ENCODE results near the gene TAB2. TPM values are rescaled to one million over a fixed set of nuclear protein-coding genes. Genes with fewer than 3 reads are reported as not detected.

TAB2 gene
- total RNA-seq, 2 donors from 2014 or later: 25.7 to 26.2 TPM

DNA sequence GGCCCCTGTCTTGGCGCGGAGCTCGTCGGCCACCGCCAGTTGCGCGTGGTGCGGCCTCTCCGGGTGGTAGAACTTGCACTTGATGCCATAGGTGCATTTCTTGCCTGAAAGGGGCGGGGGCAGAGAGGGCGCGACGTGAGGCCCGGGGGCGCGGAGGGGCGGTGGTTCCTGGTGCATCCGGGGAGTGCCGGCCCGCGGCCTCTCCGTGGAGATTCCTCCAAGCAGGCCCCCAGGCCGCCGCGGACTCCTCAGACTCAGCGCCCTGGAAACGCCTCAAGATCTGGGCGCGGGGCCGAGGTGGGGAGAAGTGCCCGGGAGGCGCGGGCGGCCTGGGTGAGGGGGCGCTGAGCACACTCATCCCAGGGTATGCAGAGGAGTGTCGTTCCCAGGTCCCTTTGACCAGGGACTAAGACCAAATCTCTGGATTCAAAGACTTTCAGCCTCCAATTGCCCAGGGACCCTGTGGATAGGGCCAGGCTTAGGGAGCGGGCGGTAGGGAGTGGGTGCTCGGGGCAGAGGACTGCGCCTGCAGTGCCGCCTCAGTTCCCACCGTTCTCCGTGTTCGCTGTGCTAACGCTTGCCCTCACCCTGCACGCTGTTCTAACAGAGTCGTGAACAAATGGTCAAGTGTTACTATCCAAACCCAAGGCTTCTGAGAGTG is 134.0 kb downstream of the TAB2 start:
- peaks cover 44% of the 10 kb centered on the region for H3K4me1 ChIP-seq
- no peak for DNase-seq

GRCh38 chr6:149452037-149452939 is 134.8 kb downstream of the TAB2 start:
- WGBS, 2 donors: 72 to 75% methylated on average over 8 to 12 of the region's 13 CpGs
- DNase-seq (peak in 1 of 4 donors; percentile 23), ATAC-seq (no peak)
- H3K27ac ChIP-seq: no peak overlapping the region
- no peaks in the 10 kb centered on the region for H3K9me3 ChIP-seq
- no peak overlapping the region for H3K4me3 ChIP-seq
- no peaks in the 10 kb centered on the region for H3K36me3 ChIP-seq (replicated peaks in 1 of 2; ENCODE audit: insufficient read depth in 1 of 2, low read depth in 2 of 2)
- H3K4me1 ChIP-seq: peaks cover 44% of the 10 kb centered on the region
- H3K27me3 ChIP-seq: no peaks in the 10 kb centered on the region
- intact Hi-C loops (cut with DNase I): no loop called here
- no peak for TF ChIP-seq POLR2A (IDR thresholded peaks at IDR 0.05)
- TF ChIP-seq, protein P1, sequence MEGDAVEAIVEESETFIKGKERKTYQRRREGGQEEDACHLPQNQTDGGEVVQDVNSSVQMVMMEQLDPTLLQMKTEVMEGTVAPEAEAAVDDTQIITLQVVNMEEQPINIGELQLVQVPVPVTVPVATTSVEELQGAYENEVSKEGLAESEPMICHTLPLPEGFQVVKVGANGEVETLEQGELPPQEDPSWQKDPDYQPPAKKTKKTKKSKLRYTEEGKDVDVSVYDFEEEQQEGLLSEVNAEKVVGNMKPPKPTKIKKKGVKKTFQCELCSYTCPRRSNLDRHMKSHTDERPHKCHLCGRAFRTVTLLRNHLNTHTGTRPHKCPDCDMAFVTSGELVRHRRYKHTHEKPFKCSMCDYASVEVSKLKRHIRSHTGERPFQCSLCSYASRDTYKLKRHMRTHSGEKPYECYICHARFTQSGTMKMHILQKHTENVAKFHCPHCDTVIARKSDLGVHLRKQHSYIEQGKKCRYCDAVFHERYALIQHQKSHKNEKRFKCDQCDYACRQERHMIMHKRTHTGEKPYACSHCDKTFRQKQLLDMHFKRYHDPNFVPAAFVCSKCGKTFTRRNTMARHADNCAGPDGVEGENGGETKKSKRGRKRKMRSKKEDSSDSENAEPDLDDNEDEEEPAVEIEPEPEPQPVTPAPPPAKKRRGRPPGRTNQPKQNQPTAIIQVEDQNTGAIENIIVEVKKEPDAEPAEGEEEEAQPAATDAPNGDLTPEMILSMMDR (IDR thresholded peaks at IDR 0.05): no peak

More for the DNA sequence above, 134.0 kb downstream of the TAB2 start:
- Histone ChIP-seq H3K27me3 (no peaks in the 10 kb centered on the region), H3K4me3 (peak overlapping the region in 1 of 2 donors; percentile 9), H3K9me3 (no peaks in the 10 kb centered on the region), H3K27ac (no peak overlapping the region), H3K36me3 (replicated peaks in 1 of 2; ENCODE audit: insufficient read depth in 1 of 2, low read depth in 2 of 2) (no peaks in the 10 kb centered on the region)
- intact Hi-C loops (cut with DNase I): no loop called here
- 79 to 96% methylated on average over 17 to 23 of the region's 47 CpGs for WGBS, 2 donors
- no peak for ATAC-seq
- TF ChIP-seq, protein P1 (IDR thresholded peaks at IDR 0.05): no peak
- no peak for TF ChIP-seq POLR2A (IDR thresholded peaks at IDR 0.05)

GRCh38 chr6:149453597-149454345 is 136.3 kb downstream of the TAB2 start:
- no peaks in the 10 kb centered on the region for H3K9me3 ChIP-seq
- no peaks in the 10 kb centered on the region for H3K36me3 ChIP-seq (replicated peaks in 1 of 2; ENCODE audit: insufficient read depth in 1 of 2, low read depth in 2 of 2)
- H3K4me1 ChIP-seq: peaks cover 44% of the 10 kb centered on the region
- H3K27me3 ChIP-seq: no peaks in the 10 kb centered on the region
- H3K4me3 ChIP-seq: no peak overlapping the region
- 75 to 77% methylated on average over 6 of the region's 6 CpGs for WGBS, 2 donors
- intact Hi-C loops (cut with DNase I): no loop called here
- TF ChIP-seq POLR2A (IDR thresholded peaks at IDR 0.05): no peak
- TF ChIP-seq, protein P1 (IDR thresholded peaks at IDR 0.05): no peak
- ATAC-seq: no peak
- no peak for DNase-seq
- H3K27ac ChIP-seq: peak overlapping the region; percentile 3 to 72 (median 66)

DNA sequence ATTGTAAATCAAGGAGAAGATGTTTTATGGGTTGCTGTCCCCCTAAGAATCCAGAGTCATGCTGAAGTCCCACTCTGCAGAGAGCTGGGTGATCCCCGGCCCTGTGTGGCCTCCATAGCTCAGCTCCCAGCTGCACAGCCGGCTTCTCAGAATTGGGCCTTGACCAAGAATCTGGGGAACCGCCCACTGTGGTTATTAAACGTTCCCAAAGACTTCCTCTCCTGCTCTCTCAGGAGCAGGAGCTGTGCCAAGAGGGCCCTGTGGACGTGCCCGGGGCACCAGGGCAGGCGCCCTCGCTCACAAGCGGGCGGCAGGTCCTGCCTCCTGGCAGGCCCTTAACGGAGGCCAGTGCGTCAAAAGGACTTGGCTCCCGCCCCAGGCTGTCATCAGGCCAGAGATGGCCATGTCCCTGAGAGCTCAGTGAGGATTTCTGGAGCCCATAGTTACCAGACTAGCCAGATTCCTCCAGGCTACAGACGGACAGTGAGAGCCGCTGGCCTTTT is 136.9 kb downstream of the TAB2 start:
- Histone ChIP-seq H3K36me3 (replicated peaks in 1 of 2; ENCODE audit: insufficient read depth in 1 of 2, low read depth in 2 of 2) (no peaks in the 10 kb centered on the region), H3K27ac (peak overlapping the region; percentile 47 to 72 (median 66)), H3K27me3 (no peaks in the 10 kb centered on the region), H3K4me1 (peaks cover 44% of the 10 kb centered on the region), H3K4me3 (no peak overlapping the region), H3K9me3 (no peaks in the 10 kb centered on the region)
- DNase-seq: peak; percentile 96 to 100 (median 98)
- 5 to 10% methylated on average over 2 to 15 of the region's 15 CpGs for WGBS, 2 donors
- intact Hi-C loops (cut with DNase I): no loop called here
- peak; percentile 96 for ATAC-seq
- TF ChIP-seq POLR2A (IDR thresholded peaks at IDR 0.05): peak in 1 of 3 donors; percentile 4
- TF ChIP-seq, protein P1 (IDR thresholded peaks at IDR 0.05): no peak

All from body of pancreas (tissue), 4 donors.